Right ventricle myocardium superior (tissue), 1 donor: ENCODE data around the gene LHX2. TPM values are rescaled to one million over a fixed set of nuclear protein-coding genes. Genes with fewer than 3 reads are reported as not detected.
A peak's percentile ranks its signal among the peaks of the same experiment; 100 is the strongest.

Source experiments
- ATAC-seq: fragments of 200-7000 bp; cut with Tn5 transposase; one replicate; pipeline ENCODE4 v1.9.1; 2020; ENCODE audit warnings: mild to moderate bottlenecking; ENCODE audit not compliant: poor library complexity
- DNase-seq: peaks from one replicate; pipeline ENCODE4 v3.0.0-alpha.2; 2020
- intact Hi-C: fragments of 100-400 bp; cut with DNase I; formaldehyde crosslinking; loops from one replicate; pipeline ENCODE4 v1.11.2; 2022
- total RNA-seq: library from RNA; stranded (reverse); fragmentation: NEBNext Ultra II Directional; extraction: Animal tissue kit (Norgen Biotek cat#: 25700); gene quantifications from one replicate; pipeline ENCODE4 v1.2.1, GENCODE V29; 2021
- donor health status: DM: no; HTN: yes; CAD: no; lungs with severe emphysema.

LHX2 gene
- total RNA-seq, 1 donor from 2014 or later = not detected

DNA sequence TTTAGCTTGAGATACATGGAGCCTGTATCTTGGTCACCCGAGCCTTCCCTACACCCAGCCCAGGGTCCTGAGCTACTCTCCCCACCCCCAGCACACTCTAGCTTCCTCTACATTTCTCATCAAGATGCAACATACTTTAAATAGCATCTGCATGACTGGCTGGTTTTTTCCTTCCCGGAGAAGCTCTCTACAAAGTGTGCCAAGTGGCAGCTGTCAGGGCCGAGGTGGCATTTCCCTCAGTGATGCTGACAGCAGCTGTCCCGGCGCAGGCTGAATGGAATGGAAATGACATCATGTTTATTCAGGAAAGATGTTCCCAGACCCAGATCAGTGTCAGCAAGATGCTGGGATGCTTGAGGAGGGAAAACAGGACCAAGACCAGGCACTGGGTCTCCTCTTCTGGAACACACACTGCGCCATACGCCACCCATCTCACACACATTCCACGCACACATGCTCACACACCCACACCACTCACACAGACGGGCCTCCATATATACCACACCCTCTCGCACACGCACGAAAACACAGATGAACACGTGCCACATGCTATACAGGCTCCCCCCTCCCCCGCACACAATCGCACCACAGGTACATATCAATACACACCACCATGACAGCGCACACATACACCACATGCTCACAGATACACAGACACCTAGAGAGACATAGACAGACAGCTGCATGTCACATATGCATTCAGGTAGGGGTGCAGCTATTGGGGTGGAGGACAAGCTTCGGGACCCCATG lies 67.8 kb downstream of the LHX2 start:
- ATAC-seq = peak; percentile 48
- intact Hi-C loops = no loop called here

DNA sequence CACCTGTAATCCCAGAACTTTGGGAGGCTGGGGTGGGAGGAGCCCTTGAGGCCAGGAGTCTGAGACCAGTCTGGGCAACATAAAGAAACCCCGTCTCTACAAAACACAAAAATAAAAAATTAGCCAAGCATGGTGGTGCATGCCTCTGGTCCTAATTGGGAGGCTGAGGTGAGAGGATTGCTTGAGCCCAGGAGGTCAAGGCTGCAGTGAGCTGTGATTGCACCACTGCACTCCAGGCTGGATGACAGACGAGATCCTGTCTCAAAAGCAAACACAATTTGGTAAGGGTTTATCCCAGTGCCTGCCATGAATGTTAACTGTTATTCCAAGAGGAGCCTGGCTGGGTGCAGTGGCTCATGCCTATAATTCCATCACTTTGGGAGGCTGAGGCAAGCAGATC lies 71.1 kb downstream of the LHX2 start:
- intact Hi-C loops = no loop called here
- ATAC-seq (no peak), DNase-seq (no peak)

More for the DNA sequence above, 67.8 kb downstream of the LHX2 start:
- DNase-seq = peak; percentile 44

Other genes starting within 250 kb of the LHX2 start
- 12.6 TPM for gene DENND1A, start 81.6 kb upstream of the LHX2 start, total RNA-seq
- gene NEK6, start 246.2 kb downstream of the LHX2 start, total RNA-seq = 10.3 TPM